LoVo (cell line): ENCODE data around the gene DSG2.
"Not testable (repeated sequence)": the region's sequence is repeated elsewhere in the genome, so short reads cannot be mapped to it uniquely, and the experiment has no call there.

Experiments
- DNase-seq: peaks from one replicate; pipeline ENCODE4 v3.0.0-alpha.2; 2016; ENCODE audit warnings: low spot score

Gene DSG2

DNA sequence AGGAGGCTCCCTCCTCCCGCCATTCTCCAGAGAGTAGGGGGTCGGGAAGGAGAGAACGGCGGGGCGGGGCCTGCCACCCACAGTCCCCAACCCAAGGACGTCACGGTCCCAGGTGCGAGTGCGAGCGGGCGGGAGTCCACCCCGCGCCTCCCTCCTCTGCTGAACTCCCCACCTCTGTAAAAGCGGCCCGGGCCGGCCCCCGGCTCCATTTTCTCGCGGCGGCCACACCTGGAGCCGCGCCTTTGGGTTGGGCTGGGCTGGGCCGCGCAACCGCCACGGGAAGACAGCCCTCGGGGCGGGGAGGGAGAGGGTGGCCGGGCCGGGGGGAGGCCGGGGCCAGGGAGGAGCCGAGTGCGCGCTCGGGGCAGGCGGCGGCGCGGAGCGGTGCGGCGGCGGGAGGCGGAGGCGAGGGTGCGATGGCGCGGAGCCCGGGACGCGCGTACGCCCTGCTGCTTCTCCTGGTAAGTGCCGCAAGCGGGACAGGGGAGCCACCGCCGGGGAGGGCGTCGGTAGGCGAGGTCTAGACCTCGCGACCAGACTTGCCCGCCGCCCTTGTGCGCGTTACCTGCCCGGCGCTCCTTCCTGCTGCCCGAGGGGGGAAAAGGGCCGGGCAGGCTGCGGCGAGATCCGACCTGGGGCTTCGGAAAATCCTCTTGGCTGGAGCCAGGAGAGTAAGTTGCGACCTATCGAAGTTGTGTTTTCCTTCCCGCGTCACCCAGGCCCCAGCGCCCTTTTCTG is at the start of gene DSG2:
Gene DSG2, plus strand, starts transcription at position 342 of the 738 bp plus-strand sequence. Its CDS starts 75 bp downstream, at position 417.
- DNase-seq, result peak; percentile 85

DNA sequence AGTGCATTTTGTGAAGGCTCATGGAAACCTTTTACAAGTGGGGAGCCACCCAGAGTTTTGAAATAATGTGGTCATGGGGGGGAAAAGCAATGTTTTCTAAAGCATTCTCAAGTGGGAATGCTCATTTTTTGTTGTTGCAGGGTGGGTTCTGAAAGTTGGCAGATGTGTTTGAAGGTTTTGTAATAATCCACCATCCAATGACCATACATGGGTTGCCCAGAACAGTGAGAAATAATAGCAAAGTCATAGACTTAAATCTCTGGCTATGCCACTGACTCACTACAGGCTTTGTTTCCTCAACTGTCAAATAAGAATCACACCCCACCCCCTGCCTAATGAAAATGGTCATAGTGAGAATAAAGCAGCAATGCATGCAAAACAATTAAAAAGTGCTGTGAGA is 47.6 kb upstream of the DSG2 start:
- no peak for DNase-seq

DNA sequence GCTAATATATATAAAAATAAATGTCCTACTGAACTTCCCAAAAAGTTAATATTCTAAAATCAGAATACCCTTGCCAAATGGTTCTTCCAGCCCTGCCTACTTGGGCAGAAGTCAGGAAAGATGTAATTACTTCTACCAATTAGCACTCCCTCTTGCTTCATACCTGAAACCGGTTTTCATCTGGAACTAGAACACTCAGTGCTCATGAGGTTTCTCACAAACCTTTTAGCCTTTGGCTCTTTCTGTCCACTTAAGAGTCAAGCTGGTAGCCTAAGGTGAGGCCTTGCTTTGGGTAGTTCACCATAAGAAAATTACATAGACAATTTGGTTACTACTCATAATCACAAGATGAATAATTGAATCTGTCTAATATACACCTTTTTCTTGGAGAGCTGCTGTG is 46.4 kb upstream of the DSG2 start:
- peak; percentile 46 for DNase-seq

DNA sequence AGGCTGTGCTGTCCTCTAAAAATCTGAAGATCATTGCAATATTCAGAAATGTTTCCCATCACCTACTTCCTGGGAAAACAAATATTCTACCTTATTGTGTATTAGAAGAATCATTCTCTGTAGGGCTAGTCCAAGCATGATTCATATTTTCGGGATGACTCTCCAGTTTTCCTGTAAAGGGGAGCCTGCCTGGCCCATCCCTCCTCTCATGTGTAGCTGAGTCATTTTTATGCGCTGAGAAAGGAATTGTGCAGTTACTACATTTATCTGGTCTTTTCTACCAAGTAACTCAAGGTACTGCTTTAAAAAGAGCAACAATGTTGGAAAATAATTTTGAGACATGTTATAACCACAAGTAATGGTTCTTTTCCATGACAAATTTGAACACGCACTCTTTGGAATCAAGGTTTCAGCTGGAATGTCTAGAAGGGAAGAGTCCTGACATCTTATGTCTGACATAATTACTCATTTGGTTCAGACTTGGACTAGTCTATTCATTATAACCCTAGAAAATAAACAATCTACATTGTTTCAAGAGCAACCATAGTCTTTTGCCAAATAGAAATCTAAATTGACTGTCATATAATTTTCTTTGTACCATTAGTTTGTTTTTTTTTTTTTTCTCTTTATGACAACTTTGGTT is 43.8 kb upstream of the DSG2 start:
- peak; percentile 92 for DNase-seq

DNA sequence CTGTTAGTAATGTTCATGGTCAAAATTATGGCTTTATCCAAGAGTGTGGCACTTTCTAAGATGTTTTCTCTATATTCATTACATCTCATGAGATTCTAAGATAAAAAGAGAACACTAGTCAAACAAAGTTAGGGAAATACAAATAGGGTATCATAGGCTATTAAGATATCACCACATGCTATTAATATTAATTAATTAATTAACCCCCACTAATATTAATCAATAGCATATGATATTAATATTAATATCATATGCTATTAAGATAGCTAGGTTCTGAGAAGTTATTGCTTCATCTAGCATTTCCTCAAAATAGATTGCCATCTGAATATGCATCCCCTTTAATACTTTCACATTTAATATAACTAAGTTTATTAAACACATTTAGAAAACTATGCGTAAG is 28.3 kb upstream of the DSG2 start:
- no peak for DNase-seq

DNA sequence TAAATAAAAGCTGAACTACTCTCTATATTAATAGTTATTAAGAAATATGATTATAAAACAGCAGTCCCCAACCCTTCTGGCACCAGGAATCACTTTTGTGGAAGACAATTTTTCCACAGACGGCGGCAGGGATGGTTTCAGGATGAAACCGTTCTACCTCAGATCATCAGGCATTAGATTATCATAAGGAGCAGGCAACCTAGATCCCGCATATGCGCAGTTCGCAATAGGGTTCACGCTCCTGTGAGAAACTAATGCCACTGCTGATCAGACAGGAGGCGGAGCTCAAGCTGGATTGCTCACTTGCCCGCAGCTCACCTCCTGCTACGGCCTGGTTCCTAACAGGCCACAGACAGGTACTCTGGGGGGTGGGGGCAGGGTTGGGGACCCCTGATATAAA is 19.3 kb upstream of the DSG2 start:
- DNase-seq, result no peak

DNA sequence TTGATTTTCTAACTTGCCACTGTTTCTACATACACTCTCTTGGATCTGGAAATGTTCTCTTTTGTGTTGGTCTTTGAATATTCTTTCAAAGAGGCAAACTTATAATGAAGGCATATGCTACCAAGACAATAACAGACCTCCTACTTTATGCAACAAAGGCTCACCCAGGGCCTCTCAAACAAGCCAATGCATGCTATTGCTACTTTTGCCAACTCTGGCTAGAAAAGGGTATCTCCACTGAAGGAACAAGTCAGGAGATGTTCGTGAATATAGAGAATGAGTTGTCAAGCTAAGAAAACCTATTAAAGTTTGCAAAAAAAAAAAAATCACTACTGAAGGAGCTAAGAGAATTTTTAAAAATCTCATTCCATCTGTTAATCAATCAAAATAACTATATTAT is 15.9 kb upstream of the DSG2 start:
- no peak for DNase-seq

DNA sequence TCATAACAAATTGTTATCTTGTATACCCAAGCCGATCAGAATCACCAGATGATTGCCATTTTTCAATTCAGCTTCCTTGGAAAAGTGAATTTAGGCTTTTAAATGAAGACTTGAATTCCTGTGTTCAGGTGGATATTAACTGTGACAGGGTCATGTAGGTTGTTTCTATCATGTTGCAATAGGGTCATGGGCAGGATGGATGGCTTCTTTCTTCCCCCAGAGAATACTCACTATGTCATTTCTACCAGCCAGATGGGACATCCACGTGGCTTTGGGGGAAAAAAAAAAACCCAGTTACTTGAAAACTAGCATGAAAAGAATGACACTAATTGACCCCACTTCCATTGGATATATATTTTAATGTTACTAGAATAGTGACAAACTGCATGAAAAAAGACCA is 14.6 kb upstream of the DSG2 start:
- no peak for DNase-seq

DNA sequence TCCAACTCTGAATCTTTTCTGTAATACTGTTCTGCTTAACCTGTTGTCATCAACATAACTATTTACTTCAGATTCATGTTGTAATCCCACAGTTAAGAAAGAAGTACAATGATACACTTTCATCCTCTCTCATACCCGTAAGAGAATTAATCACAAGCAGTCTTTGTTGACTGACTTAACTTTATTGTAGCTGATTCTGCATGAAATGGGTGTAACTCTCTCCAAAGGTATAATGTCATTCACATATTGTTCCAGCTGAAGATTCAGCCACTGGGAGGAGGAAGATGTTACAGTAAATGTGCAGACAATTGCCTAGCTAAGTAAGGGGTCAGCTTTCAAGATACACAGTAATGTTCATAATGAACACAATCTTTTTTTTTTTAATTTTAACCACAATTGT is 13.5 kb upstream of the DSG2 start:
- DNase-seq, result no peak

DNA sequence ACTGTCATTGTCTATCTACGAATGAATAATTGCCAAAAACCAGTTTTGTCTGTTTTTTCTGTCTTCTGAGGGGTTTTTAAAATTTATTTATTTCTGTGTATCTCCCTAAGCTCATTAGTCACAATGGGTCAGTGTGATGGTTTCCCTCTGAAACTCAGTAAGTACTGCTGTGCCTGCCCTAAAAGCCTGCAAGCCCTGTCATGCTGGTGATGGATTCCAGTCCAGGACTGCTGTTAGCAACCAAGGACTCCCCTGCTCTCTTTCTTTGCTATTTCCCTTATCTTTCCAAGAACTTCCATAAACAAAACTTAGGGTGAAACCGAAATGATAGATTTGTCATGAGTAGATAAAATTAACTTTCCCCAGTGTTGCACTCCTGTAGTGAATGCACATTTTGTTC is 11.8 kb upstream of the DSG2 start:
- no peak for DNase-seq

DNA sequence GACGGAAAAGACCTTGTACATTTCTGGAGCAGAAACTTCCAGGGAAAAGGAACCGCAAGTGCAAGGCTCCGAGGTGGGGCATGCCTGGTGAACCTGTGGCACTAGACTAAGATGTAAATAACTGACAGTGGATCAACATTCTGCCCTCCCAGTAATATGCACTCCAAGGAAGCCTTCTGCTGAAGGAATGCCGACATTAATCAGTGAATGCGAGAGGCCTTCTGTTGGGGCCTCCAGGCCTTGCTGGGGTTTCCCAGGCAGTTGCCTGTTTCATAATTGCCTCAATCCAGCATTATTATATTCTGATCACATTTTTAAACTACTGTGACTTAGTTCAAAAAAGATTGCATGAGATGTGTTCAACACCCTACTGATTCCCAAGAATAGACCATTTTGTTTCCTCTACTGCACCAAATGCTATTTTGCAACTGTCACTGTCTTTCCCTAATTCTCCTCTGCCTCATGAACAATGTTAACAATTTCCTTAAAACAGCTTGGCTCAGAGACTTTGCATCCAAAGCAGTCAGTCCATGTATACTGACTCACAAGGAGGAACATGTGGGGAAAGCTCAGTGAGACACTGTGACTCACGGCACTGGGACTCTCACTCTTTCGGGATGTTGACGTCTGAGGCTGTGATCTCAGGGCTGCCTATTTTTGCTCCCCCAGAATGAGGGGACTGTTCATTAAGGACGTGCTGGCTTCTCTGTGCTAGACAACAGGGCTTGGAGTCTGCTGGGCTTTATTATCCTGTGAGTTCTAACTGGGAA is 10.5 kb upstream of the DSG2 start:
- no peak for DNase-seq

DNA sequence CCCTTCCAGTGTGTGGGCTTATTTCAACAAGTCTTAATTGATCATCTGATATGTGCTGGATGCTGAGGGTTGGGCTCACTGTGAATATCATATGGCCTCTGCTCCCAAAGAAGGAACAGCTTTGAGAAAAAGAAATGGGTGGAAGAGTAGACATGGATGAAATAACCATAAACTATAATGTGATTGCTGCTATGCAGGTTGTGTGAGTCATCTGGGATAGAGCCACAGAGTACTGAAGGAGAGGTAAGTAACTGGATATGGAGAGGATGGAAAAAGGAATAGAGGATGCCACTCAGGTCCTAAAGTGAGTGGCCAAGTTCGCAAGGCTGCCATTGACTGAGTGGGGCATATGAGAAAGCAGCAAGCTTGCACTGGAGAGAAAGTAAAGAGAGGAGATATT is 8.7 kb upstream of the DSG2 start:
- DNase-seq, result no peak

DNA sequence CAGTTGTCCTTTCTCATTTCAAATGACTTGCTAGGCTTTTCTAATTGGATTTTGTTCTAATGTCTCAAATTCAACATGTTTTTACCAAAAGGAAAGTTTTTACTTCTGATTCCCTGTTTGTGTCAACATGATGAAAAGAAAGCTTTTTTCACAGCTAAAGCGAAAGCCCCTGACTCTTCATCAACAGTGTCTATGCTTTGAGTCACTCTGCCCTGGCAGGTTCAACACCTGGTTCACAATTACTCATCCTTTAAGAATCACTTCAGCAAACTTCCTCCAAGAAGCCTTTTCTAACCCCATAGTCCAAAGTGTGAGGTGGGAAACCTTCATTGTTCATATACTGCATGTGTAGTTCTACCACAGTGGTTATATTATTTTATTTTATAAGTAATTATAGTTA is 7.6 kb upstream of the DSG2 start:
- peak; percentile 76 for DNase-seq

DNA sequence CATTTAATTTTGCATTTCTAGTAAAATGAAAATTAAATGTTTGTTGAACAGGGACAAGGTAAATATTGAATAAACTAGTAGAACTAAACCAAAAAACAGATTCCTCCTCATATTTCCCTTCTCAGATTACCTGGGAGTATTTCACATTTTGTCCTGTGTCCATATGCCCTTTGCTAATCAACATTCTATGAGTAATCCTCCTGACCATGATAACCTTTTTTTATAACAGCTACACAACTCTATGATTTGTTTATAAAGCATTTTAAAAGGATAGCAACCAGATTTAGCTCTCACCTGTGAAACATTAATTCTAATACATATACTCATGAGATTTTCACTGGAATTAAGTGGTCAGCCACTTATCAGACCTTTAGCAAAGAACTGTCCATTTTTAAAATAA is 7.1 kb upstream of the DSG2 start:
- peak; percentile 48 for DNase-seq

DNA sequence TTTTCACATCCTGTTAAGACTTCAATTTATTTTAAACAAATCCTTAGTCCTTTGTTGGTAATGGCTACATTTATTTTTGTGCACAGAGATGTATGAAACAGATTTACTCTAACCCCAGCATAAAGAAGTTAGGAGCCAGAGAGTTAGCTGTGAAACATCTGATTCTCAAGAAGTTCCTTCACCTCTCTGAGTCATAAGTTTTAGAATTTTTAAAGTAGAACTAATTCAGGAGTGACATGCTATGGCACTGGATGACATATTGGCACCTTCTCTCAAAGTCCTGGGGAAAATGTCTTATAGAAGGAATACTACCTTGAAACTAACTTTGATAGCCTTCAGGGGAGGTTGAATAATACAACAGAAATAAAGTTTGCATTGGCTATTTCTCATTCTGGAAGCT is 6.4 kb upstream of the DSG2 start:
- DNase-seq, result no peak

DNA sequence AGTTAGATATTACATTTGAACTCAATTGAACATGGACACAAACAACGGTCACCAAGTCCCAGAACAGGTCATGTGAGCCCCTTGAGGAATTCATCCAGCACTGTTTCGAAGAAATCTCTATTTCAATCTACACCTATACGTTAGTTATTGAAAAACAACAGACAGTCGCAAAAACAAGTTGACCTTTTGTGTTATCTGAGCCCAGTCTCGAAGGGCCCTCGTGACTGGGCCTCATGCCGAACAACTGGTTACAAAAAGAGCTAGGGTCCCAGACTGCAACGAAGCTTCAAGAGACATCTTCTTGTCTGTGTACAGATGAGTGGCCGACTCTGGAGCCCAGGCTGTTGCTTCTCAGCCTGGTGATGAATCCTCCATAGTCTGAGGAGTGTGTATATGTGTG is 5.3 kb upstream of the DSG2 start:
- no peak for DNase-seq

DNA sequence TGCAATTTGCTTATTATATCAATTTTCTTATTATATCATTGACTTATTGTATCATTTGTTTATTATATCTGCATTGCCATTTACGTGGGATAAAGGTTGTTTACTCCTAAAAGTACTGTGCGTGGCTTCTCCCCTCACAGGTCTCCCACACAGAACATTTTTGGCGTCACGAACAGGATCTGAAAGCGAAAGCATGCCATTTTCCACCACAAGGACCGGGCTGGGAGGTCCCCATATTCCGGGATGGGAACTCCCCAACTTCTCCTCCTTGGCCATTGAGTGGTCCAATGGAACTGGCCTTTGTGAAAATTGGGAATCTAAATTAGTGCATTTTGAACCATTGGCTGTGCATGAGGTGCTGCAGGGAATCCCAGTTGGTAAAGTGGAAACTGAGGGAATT is 4.8 kb upstream of the DSG2 start:
- DNase-seq, result no peak

DNA sequence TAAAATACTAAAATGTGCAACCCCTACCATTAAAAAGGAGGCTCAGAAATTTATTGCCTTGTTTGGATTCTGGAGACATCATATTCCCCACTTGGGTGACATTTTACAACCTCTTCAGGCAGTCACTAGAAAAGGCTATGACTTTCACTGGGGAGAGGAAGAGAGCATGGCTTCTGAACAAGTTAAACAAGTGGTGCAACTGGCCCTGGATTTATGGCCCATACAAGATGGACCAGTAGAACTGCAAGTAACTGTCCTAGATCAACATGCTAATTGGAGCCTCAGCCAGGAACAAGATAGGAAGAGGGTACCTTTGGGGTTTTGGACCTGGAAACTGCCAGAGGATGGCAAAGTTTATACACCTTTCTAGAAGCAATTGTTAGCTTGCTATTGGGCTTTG is 4.0 kb upstream of the DSG2 start:
- no peak for DNase-seq

DNA sequence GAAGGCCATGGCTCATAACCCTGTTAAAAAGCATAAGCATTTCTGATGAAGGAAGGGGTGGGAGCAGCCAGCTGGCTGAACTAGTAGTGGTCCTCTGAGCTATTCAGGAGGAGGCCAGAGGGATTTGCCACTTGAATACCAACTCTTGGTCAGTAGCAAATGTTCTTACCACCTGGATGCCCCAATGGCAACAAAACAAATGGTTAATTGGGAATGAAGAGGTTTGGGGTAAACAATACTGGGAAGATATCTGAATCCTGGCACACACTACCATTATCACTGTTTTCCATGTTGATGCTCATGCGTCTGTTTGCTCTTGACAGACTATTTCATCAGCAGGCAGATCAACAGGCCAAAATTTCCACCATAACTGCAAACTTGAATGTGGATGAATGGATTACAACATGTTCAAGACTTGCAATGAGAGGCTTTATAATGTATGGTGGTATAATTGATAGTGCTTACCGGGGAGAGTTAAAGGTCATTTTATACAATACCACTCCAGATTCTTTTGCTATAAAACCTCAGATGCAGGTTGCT is 3.2 kb upstream of the DSG2 start:
- not testable (repeated sequence) for DNase-seq

DNA sequence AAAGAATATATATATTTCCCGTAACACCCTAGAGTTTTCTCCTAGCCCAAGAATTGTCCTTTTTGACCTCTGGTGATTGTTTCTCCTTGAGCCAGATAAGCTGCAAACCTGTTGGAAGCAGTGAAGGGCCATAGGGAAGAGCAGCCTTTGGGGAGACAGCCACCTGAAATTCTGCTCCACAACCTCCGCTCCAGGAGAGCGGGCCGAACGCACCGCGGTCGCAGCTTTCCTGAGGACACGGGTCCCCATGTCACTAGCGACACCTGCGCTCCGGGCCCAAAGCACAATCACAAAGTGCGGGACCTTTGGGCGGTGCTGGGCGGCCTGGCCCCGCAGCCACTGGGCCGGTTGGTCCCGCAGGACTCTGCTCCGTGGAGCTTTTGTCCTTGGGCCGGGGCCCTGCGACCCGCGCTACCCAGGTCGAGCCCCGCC is 557 bp upstream of the DSG2 start:
- no peak for DNase-seq

DNA sequence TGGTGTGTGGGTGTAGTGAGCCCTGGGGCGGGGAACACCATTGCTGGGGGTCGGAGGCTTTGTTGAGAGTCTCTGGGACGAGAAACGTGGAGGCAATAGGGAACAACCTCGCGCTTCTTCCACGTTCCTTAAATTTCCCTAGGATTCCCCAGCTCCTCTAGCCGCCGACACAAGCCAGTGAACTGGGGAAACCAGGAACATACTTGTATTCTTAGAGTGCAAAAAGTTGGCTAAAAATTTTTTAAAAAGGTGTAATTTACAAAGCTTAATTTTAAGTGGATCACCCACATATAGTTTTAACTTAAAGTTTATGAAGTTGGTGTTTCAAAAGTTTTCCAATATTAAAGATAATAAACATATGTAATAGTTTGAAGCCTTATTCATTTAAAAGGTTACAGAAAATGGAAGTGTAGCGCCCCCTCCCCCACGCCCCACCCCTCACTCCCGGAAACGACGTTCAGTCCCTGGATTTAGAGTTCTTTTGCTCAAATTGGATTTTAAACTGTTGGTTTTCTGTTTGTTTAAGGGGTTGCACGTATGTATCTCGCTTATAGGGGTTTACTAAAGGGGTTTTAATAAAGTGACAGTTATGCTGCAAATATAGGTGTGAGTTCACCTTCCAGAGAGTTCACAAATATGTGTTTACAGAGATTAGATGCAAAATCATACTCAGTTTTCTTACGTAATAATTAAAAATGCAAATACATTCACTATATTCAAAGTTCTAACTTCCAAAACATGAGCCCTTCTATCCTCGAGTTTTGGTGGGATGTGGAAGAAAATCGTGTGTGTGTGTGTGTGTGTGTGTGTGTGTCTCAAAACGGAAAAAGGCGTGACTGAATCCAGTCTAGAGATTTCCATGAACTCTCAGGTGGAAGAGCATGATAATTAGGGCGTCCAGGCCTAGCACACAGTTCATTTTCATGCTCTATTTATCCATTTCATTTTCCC is 872 bp downstream of the DSG2 start:
- DNase-seq, result no peak
